T-helper 2 cell treated with Interferon-gamma antibody and Interleukin-4, amounts not matched to agents 100 ng/mL and 5 ng/mL, for 36 hours (primary cell): ENCODE measurements around the gene BMP5. TPM values are rescaled to one million over a fixed set of nuclear protein-coding genes. Genes with fewer than 3 reads are reported as not detected.
"Not testable (repeated sequence)": the region's sequence is repeated elsewhere in the genome, so short reads cannot be mapped to it uniquely, and the experiment has no call there.

Experiments used
- intact Hi-C: fragments of 100-400 bp; cut with micrococcal nuclease; formaldehyde crosslinking; loops from one replicate; pipeline ENCODE4 v1.15.1; 2023
- total RNA-seq: library from RNA; stranded (reverse); gene quantifications from 2 replicates; pipeline ENCODE4 v1.2.3, GENCODE V29; 2022

BMP5 gene
- not detected in 2 replicates for total RNA-seq

DNA sequence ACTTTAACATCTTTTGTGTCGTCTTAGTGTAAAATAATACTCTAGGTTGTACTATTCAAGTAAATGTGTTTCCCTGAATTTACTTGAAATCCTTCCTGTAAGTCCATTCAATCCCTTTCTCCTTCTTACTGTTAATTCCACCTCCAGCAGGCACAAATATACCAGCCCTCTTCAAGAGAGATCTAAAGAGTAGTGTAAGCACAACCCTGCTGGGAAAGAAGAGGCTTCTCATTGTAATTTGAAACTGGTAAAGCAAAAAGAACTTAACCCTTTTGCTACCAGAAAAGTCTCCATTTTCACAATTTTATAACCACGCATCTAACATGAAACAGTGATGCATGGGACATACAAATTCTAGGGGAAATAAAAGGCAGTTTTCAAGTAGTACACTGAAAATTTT, at the start of gene BMP5:
Gene BMP5, minus strand, starts transcription at position 191 of the 400 bp plus-strand sequence. CDS start 725 bp downstream, outside the sequence.
- intact Hi-C loops, result no loop called here

DNA sequence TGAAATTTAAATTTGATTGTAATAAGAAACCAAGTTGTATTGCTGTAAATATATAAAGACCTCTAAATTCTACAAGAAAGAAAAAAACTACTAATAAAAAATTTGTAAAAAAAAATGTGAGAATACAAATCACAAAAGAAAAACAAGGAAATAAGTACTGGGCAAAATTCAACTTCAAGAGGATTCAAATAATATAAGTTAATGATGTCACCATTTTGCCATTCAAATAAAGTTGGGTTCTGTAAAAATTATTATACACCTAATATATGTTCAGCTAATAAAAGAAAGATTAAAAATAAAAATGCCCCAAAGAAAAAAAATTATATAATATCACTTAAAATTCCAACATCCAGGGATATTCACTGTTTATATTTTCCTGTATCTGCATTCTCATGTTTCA, 47.0 kb upstream of the BMP5 start:
- intact Hi-C loops, result no loop called here

DNA sequence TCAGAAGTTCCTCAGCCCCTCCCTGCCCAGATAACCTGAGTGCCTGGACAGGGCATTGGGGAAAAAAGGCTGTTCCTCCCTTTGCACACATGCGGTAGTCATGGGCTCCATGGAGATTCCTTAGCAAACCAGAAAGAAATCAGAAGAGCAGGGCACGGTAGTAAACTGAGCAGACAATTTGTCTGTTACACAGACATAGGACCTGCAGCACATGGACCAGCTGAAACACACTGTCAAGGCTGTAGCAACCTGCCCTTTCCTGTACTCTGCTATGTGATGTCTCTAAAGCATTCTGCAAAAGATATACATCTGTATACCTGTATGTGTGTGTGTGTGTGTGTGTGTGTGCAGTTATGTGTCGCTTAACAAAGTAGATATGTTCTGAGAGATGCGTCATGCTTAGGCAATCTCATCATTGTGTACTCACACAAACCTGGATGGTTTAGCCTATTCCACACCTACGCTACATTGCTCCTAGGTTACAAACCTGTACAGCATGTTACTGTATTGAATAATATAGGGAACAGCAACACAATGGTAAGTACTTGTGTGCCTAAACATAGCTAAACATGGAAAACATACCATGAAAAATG, 44.4 kb upstream of the BMP5 start:
- intact Hi-C loops, result no loop called here

DNA sequence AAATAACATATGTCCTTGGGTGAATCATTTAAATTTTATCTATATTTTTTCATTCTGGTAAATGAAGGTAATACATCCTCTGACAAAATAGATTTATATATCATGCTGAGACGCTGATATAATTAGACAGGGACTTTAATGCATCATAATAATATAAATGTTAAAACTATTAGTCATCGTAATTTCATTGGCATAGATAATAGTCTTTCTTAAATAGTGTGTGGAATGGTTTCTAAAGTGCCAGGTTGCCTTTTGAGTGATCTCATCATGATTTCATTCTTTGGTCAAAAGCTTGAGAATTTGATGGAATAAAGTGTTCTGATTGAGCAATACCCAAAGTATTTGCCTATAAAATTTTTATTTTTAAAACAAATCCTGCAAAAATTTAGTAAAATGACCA, 43.2 kb upstream of the BMP5 start:
- intact Hi-C loops, result no loop called here

- intact Hi-C loops, result no loop called here
These were observed 42.5 kb upstream of the BMP5 start for GRCh38 chr6:55917751-55918415.

- intact Hi-C loops, result no loop called here
These were observed 40.8 kb upstream of the BMP5 start for GRCh38 chr6:55916188-55916587.

DNA sequence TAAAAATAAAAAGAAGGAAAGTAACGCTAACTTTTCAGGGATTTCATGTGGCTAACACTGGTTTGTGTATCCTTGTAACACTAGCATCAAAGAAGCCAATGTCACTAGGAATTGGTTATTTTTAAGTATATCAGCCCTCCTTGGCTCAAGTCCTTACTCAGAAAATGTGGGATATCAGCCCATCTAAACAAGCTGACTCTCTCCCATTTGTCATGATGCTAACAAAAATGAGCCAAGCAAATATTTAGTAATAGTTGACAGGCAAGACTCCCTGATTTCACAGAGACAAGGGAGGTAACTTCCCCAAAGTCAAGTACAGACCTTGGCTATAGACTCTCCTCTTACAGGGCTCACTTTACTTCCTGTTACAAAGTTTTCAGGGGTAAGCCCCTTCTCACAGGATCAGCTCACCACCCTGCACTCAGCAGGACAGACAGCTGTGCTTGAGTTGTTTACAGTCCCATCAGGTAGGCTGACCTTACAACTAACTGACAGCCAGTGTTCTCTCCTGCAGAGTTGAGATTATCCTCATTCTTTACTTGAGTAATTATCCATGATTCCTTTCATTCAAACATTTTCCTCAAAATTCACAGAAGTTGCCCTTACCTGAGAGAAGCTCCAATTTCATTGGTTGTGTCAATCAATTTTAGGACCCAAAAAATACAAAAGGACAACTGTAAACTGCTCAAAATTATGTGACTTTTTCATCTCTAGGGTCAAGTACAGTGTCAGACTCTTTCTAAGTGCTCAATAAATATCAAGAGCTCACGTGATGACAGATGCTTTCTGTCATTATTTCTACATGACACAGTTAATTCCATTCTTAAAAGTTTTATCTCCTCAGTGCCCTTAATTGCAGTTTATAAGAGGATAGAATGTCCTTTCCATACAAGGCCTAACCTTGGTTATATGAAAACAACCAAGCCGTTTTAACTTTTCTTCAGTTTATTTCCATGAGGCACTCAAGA, 38.1 kb upstream of the BMP5 start:
- intact Hi-C loops, result no loop called here

- intact Hi-C loops, result not testable (repeated sequence)
These were observed 35.1 kb upstream of the BMP5 start for GRCh38 chr6:55910466-55910865.

GRCh38 chr6:55909911-55910310, 34.5 kb upstream of the BMP5 start:
- intact Hi-C loops, result not testable (repeated sequence)

- intact Hi-C loops, result no loop called here
These were observed 27.4 kb upstream of the BMP5 start for GRCh38 chr6:55902796-55903195.

GRCh38 chr6:55901765-55902270, 26.4 kb upstream of the BMP5 start:
- intact Hi-C loops, result no loop called here

DNA sequence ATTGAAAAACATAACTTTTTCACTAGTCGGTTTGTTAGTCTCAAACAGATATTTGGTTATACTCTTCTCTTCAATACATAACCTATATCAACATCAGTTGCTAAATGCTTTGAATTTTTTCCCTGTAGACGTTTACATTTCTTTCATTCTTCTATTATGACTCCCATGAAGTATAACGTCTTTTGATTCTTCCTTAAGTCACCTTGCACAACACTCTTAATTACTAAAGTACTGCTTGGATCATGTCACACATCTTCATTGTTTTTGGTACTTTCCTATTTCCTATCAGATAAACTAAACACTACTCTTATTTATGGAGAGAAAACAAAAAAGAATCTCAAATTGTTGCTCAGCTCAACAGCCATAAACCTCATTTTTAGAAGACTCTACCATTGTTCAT, 23.0 kb upstream of the BMP5 start:
- intact Hi-C loops, result no loop called here

- intact Hi-C loops, result no loop called here
These were observed 22.0 kb upstream of the BMP5 start for GRCh38 chr6:55897346-55897745.

- intact Hi-C loops, result no loop called here
These were observed 20.8 kb upstream of the BMP5 start for GRCh38 chr6:55895972-55896730.

DNA sequence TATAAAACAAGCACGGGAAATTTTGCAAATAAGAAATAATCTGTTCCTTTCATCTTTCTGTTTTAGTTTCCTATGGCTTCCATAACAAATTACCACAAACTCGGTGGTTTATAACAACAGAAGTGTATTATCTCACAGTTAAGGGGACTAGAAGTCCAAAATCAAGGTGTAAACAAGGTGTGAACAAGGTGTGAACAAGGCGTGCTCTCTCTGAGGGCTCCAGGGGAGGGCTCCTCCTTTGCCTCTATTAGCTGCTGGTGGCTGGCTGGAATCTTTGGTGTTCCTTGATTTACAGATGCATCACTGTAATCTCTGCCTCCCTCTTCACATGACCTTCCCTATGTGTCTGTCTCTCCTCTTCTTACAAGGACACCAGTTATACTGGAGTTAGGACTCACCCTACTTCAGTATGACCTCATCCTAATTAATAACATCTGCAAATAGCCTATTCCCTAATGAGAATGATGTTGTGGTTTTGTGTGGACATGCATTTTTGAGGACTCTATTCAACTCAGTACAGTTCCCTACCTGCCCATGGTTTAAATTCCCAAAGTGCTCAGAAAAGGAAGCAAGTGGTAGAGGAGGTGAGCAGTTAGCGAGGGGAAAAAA, 17.5 kb upstream of the BMP5 start:
- intact Hi-C loops, result no loop called here

- intact Hi-C loops, result loop anchor here (10.0 kb wide), 1 partner anchor 274 kb away; no protein-coding TSS in a partner anchor
These were observed 13.5 kb upstream of the BMP5 start for GRCh38 chr6:55888917-55889316.

GRCh38 chr6:55886185-55886836, 10.9 kb upstream of the BMP5 start:
- intact Hi-C loops, result loop anchor here (10.0 kb wide), 1 partner anchor 272 kb away; no protein-coding TSS in a partner anchor

DNA sequence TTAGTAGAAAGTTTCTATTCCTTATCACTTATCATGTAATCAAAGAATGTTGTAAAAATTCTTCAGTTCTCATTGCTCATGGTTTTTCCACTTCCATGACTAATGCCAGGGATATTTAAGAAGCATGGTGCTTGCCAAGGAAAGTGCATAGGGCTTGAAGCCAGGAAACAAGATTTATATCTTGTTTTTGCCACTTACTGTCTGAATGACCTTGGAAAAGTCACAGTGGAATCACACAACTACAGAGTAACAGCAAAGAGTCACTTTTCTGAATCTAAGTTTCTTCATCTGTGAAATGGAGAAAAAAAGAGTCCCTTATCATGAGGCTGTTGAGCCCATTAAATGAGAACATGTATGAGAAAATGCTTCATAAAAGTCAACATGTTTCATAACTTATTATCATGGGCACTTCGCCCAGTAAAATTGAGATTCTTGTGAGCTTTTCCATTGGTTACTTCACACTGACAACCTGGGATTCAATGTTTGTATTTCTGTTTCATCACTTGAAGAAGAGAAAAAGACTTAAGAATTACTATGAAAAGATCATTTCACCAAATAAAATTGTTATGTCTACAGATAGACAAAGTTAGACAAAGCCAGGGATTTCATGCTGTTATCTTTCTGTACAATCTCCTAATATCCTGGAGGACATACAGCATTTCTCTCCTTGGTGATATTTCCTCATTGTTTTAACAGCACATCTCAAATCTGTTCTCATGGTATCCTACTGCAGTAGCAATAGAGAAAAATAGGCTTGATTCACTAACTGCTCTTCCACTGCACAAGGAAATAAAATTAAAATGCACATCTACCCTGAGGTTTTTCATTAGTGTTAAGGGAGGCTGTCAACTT, 7.6 kb upstream of the BMP5 start:
- intact Hi-C loops, result loop anchor here (10.0 kb wide), 1 partner anchor 268 kb away; no protein-coding TSS in a partner anchor

- intact Hi-C loops, result no loop called here
These were observed 1.9 kb upstream of the BMP5 start for GRCh38 chr6:55877283-55877682.
